GM19099 (cell line): ENCODE results near the gene STT3B.

Source experiments
- POLR2A ChIP-seq: IDR thresholded peaks from 3 replicates; pipeline ENCODE4 v1.6.1; 2011; ENCODE audit warnings: low read depth; ENCODE audit not compliant: insufficient read length; ENCODE audit errors: extremely low read depth

STT3B gene

GRCh38 chr3:31534065-31534425 lies 1.3 kb downstream of the STT3B start:
- no peak for TF ChIP-seq POLR2A

GRCh38 chr3:31536497-31536896 lies 3.8 kb downstream of the STT3B start:
- no peak for TF ChIP-seq POLR2A

GRCh38 chr3:31538801-31539200 lies 6.1 kb downstream of the STT3B start:
- no peak for TF ChIP-seq POLR2A

- no peak for TF ChIP-seq POLR2A
Observed at GRCh38 chr3:31539275-31539674, 6.5 kb downstream of the STT3B start.

- no peak for TF ChIP-seq POLR2A
Observed at GRCh38 chr3:31541089-31541488, 8.4 kb downstream of the STT3B start.

- no peak for TF ChIP-seq POLR2A
Observed at GRCh38 chr3:31542246-31542645, 9.5 kb downstream of the STT3B start.

- TF ChIP-seq POLR2A: no peak
Observed at GRCh38 chr3:31543375-31543774, 10.7 kb downstream of the STT3B start.

GRCh38 chr3:31544634-31545033 lies 11.9 kb downstream of the STT3B start:
- TF ChIP-seq POLR2A: no peak

- no peak for TF ChIP-seq POLR2A
Observed at GRCh38 chr3:31546162-31546561, 13.4 kb downstream of the STT3B start.

- no peak for TF ChIP-seq POLR2A
Observed at GRCh38 chr3:31546725-31547124, 14.0 kb downstream of the STT3B start.

GRCh38 chr3:31550452-31551251 lies 17.9 kb downstream of the STT3B start:
- TF ChIP-seq POLR2A: no peak

GRCh38 chr3:31551646-31552045 lies 18.9 kb downstream of the STT3B start:
- no peak for TF ChIP-seq POLR2A

GRCh38 chr3:31552103-31552502 lies 19.4 kb downstream of the STT3B start:
- TF ChIP-seq POLR2A: no peak

- TF ChIP-seq POLR2A: no peak
Observed at GRCh38 chr3:31553258-31553657, 20.5 kb downstream of the STT3B start.

GRCh38 chr3:31555204-31555603 lies 22.5 kb downstream of the STT3B start:
- no peak for TF ChIP-seq POLR2A

GRCh38 chr3:31559872-31560534 lies 27.3 kb downstream of the STT3B start:
- no peak for TF ChIP-seq POLR2A
